ENCODE data around the gene PLXDC1.

GRCh38 chr17:39125143-39125875 is 26.1 kb downstream of the PLXDC1 start:
- TF ChIP-seq CTCF (IDR thresholded peaks at IDR 0.05): no peak
- TF ChIP-seq ZFX (IDR thresholded peaks at IDR 0.05; ENCODE audit: borderline replicate concordance): no peak
